HFF-Myc (cell line): ENCODE measurements around the gene HSD11B2.

ENCODE experiments used
- DNase-seq: peaks from one replicate; pipeline ENCODE4 v3.0.0-alpha.2; 2011; ENCODE audit warnings: low read depth; ENCODE audit errors: extremely low read depth
- H3K4me3 ChIP-seq: replicated peaks from 2 replicates; pipeline ENCODE4 v1.5.1; 2011; ENCODE audit warnings: low read depth, mild to moderate bottlenecking, control low read depth, low read length
- CTCF ChIP-seq: IDR thresholded peaks from 2 replicates; pipeline ENCODE4 v1.5.1; 2012; ENCODE audit warnings: mild to moderate bottlenecking, low read depth, low read length, control low read depth; ENCODE audit errors: missing control alignments

HSD11B2 gene

GRCh38 chr16:67471758-67472384, 41.0 kb downstream of the HSD11B2 start:
- H3K4me3 ChIP-seq = no peak overlapping the region
- TF ChIP-seq CTCF = no peak
- no peak for DNase-seq

- no peak for DNase-seq
- no peak for TF ChIP-seq CTCF
- no peak overlapping the region for H3K4me3 ChIP-seq
Observed at GRCh38 chr16:67474551-67475455, 43.9 kb downstream of the HSD11B2 start.

- H3K4me3 ChIP-seq = no peak overlapping the region
- TF ChIP-seq CTCF = no peak
- DNase-seq = no peak
Observed at GRCh38 chr16:67477960-67478554, 47.1 kb downstream of the HSD11B2 start.

GRCh38 chr16:67480833-67481560, 50.1 kb downstream of the HSD11B2 start, which contains the start of gene ATP6V0D1:
ATP6V0D1 (minus strand) TSS chr16:67481157; CDS start chr16:67481086, 71 bp downstream.
- H3K4me3 ChIP-seq = peak within 1 kb of the TSS; percentile 96
- DNase-seq = peak; percentile 89
- peak; percentile 88 for TF ChIP-seq CTCF

GRCh38 chr16:67481561-67482232, 50.8 kb downstream of the HSD11B2 start:
- peak overlapping the region; percentile 96 for H3K4me3 ChIP-seq
- DNase-seq = no peak
- TF ChIP-seq CTCF = no peak
